WTC11 (cell line): ENCODE results near the gene COMMD7.

Experiments
- CREM ChIP-seq: sonication (generic); formaldehyde crosslinking; IDR thresholded peaks from 2 replicates; pipeline ENCODE4 v1.8.1; 2022; ENCODE audit warnings: mild to moderate bottlenecking, missing genetic modification reagents, moderate library complexity
- NFYB ChIP-seq: sonication (generic); formaldehyde crosslinking; conservative IDR thresholded peaks from 2 replicates; pipeline ENCODE4 v1.8.0; 2022; ENCODE audit warnings: low read depth, missing genetic modification reagents
- NR1H2 ChIP-seq: sonication (generic); formaldehyde crosslinking; IDR thresholded peaks from 2 replicates; pipeline ENCODE4 v1.9.0; 2021; ENCODE audit warnings: mild to moderate bottlenecking, moderate library complexity, missing genetic modification reagents
- TF ChIP-seq, protein P1 (sequence below): sonication (generic); formaldehyde crosslinking; IDR thresholded peaks from 2 replicates; pipeline ENCODE4 v1.8.0; 2022; ENCODE audit warnings: mild to moderate bottlenecking, missing genetic modification reagents
- TF ChIP-seq, protein P2 (sequence below): fragments of 200-600 bp; IDR thresholded peaks from 2 replicates; pipeline ENCODE4 v1.8.0; 2022; ENCODE audit warnings: antibody characterized with exemption
- TF ChIP-seq, protein P3 (sequence below): fragments of 250-450 bp; sonication (Bioruptor Pico); IDR thresholded peaks from 2 replicates; pipeline ENCODE4 v1.9.0; 2021; ENCODE audit warnings: mild to moderate bottlenecking, borderline replicate concordance
- TF ChIP-seq, protein P4 (sequence below): sonication (generic); formaldehyde crosslinking; conservative IDR thresholded peaks from 2 replicates; pipeline ENCODE4 v1.8.1; 2022; ENCODE audit warnings: mild to moderate bottlenecking, missing genetic modification reagents
- TF ChIP-seq, protein P5 (sequence below): sonication (generic); formaldehyde crosslinking; IDR thresholded peaks from 2 replicates; pipeline ENCODE4 v1.8.1; 2022; ENCODE audit warnings: low read depth, missing genetic modification reagents, borderline replicate concordance
- TF ChIP-seq, protein P6 (sequence below): sonication (generic); formaldehyde crosslinking; IDR thresholded peaks from 2 replicates; pipeline ENCODE4 v1.8.1; 2022; ENCODE audit warnings: low read depth, mild to moderate bottlenecking, moderate library complexity, missing genetic modification reagents, borderline replicate concordance

DNA sequence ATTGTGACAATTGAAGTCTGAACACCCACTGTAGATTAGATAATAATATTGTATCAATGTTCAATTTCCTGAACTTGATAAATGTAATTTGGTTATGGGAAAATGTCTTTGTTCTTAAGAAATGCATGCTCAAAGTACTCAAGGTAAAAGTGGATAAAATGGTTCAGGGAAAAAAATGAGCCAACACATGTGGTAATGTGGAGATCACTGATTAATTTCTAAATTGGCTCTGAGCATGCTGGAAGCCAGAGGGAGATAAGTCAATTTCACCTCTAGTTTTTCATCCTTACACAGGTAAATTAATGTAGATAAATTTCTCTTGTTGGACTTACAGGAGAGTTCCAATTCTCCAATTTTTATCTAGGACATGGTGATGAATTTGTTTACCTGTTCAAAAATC, 8.0 kb upstream of the COMMD7 start:
- TF ChIP-seq, protein P1, sequence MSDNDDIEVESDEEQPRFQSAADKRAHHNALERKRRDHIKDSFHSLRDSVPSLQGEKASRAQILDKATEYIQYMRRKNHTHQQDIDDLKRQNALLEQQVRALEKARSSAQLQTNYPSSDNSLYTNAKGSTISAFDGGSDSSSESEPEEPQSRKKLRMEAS (CRISPR knock-in tag) = no peak
- TF ChIP-seq, protein P2, sequence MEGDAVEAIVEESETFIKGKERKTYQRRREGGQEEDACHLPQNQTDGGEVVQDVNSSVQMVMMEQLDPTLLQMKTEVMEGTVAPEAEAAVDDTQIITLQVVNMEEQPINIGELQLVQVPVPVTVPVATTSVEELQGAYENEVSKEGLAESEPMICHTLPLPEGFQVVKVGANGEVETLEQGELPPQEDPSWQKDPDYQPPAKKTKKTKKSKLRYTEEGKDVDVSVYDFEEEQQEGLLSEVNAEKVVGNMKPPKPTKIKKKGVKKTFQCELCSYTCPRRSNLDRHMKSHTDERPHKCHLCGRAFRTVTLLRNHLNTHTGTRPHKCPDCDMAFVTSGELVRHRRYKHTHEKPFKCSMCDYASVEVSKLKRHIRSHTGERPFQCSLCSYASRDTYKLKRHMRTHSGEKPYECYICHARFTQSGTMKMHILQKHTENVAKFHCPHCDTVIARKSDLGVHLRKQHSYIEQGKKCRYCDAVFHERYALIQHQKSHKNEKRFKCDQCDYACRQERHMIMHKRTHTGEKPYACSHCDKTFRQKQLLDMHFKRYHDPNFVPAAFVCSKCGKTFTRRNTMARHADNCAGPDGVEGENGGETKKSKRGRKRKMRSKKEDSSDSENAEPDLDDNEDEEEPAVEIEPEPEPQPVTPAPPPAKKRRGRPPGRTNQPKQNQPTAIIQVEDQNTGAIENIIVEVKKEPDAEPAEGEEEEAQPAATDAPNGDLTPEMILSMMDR = no peak
- TF ChIP-seq CREM = no peak
- TF ChIP-seq, protein P3, sequence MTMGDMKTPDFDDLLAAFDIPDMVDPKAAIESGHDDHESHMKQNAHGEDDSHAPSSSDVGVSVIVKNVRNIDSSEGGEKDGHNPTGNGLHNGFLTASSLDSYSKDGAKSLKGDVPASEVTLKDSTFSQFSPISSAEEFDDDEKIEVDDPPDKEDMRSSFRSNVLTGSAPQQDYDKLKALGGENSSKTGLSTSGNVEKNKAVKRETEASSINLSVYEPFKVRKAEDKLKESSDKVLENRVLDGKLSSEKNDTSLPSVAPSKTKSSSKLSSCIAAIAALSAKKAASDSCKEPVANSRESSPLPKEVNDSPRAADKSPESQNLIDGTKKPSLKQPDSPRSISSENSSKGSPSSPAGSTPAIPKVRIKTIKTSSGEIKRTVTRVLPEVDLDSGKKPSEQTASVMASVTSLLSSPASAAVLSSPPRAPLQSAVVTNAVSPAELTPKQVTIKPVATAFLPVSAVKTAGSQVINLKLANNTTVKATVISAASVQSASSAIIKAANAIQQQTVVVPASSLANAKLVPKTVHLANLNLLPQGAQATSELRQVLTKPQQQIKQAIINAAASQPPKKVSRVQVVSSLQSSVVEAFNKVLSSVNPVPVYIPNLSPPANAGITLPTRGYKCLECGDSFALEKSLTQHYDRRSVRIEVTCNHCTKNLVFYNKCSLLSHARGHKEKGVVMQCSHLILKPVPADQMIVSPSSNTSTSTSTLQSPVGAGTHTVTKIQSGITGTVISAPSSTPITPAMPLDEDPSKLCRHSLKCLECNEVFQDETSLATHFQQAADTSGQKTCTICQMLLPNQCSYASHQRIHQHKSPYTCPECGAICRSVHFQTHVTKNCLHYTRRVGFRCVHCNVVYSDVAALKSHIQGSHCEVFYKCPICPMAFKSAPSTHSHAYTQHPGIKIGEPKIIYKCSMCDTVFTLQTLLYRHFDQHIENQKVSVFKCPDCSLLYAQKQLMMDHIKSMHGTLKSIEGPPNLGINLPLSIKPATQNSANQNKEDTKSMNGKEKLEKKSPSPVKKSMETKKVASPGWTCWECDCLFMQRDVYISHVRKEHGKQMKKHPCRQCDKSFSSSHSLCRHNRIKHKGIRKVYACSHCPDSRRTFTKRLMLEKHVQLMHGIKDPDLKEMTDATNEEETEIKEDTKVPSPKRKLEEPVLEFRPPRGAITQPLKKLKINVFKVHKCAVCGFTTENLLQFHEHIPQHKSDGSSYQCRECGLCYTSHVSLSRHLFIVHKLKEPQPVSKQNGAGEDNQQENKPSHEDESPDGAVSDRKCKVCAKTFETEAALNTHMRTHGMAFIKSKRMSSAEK = no peak
- TF ChIP-seq, protein P4, sequence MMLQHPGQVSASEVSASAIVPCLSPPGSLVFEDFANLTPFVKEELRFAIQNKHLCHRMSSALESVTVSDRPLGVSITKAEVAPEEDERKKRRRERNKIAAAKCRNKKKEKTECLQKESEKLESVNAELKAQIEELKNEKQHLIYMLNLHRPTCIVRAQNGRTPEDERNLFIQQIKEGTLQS = no peak
- TF ChIP-seq NR1H2 (CRISPR knock-in tag) = no peak
- TF ChIP-seq, protein P5, sequence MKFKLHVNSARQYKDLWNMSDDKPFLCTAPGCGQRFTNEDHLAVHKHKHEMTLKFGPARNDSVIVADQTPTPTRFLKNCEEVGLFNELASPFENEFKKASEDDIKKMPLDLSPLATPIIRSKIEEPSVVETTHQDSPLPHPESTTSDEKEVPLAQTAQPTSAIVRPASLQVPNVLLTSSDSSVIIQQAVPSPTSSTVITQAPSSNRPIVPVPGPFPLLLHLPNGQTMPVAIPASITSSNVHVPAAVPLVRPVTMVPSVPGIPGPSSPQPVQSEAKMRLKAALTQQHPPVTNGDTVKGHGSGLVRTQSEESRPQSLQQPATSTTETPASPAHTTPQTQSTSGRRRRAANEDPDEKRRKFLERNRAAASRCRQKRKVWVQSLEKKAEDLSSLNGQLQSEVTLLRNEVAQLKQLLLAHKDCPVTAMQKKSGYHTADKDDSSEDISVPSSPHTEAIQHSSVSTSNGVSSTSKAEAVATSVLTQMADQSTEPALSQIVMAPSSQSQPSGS (CRISPR knock-in tag) = no peak
- no peak for TF ChIP-seq NFYB (CRISPR knock-in tag)
- TF ChIP-seq, protein P6, sequence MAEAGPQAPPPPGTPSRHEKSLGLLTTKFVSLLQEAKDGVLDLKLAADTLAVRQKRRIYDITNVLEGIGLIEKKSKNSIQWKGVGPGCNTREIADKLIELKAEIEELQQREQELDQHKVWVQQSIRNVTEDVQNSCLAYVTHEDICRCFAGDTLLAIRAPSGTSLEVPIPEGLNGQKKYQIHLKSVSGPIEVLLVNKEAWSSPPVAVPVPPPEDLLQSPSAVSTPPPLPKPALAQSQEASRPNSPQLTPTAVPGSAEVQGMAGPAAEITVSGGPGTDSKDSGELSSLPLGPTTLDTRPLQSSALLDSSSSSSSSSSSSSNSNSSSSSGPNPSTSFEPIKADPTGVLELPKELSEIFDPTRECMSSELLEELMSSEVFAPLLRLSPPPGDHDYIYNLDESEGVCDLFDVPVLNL (CRISPR knock-in tag) = no peak
